Neuronal stem cell (in vitro differentiated cells): ENCODE measurements around the gene NUP93.
"Not testable (repeated sequence)": the region's sequence is repeated elsewhere in the genome, so short reads cannot be mapped to it uniquely, and the experiment has no call there.

Experiments
- DNase-seq: peaks from one replicate; pipeline ENCODE4 v3.0.0-alpha.2; 2013; ENCODE audit warnings: low spot score
- H2AFZ ChIP-seq: one replicate; pipeline ENCODE4 v1.6.1; 2013; ENCODE audit warnings: mild to moderate bottlenecking, low read length, inconsistent platforms
- H2AK5ac ChIP-seq: 2 replicates; pipeline ENCODE4 v1.6.1; 2013; ENCODE audit warnings: low read depth, mild to moderate bottlenecking, inconsistent platforms, low read length, moderate library complexity, mixed read lengths
- H2BK120ac ChIP-seq: 2 replicates; pipeline ENCODE4 v1.6.1; 2013; ENCODE audit warnings: low read depth, mild to moderate bottlenecking, inconsistent platforms, low read length, moderate library complexity, mixed read lengths
- H2BK12ac ChIP-seq: one replicate; pipeline ENCODE4 v1.6.1; 2013; ENCODE audit warnings: low read length, inconsistent platforms
- H2BK15ac ChIP-seq: 2 replicates; pipeline ENCODE4 v1.6.1; 2013; ENCODE audit warnings: mild to moderate bottlenecking, low read length, inconsistent platforms, mixed read lengths
- H2BK5ac ChIP-seq: one replicate; pipeline ENCODE4 v1.6.1; 2013; ENCODE audit warnings: inconsistent platforms, mild to moderate bottlenecking, low read length, moderate library complexity
- H3K14ac ChIP-seq: one replicate; pipeline ENCODE4 v1.6.1; 2013; ENCODE audit warnings: low read length, inconsistent platforms
- H3K18ac ChIP-seq: 2 replicates; pipeline ENCODE4 v1.6.1; 2013; ENCODE audit warnings: low read length, inconsistent platforms
- H3K23ac ChIP-seq: 2 replicates; pipeline ENCODE4 v1.6.1; 2013; ENCODE audit warnings: low read depth, mild to moderate bottlenecking, mixed read lengths, low read length, inconsistent platforms; ENCODE audit not compliant: poor library complexity
- H3K27ac ChIP-seq: replicated peaks from 3 replicates; pipeline ENCODE4 v1.5.1; 2013; ENCODE audit warnings: low read length, inconsistent platforms
- H3K27me3 ChIP-seq, 3 experiments: 2 replicates each; pipeline ENCODE4 v1.6.1; 2013; ENCODE audit warnings: low read length in 3 of 3, mild to moderate bottlenecking in 2 of 3, inconsistent platforms in 1 of 3, low read depth in 1 of 3, mixed read lengths in 1 of 3, moderate library complexity in 1 of 3; ENCODE audit not compliant: control insufficient read depth in 3 of 3, insufficient read depth in 3 of 3
- H3K36me3 ChIP-seq, 2 donors: replicated peaks in 1 of 2; 2 replicates each; pipeline ENCODE4 v1.6.1; 2013; ENCODE audit warnings: low read length in 2 of 2; ENCODE audit not compliant: control insufficient read depth in 2 of 2, insufficient read depth in 2 of 2
- H3K4ac ChIP-seq: 2 replicates; pipeline ENCODE4 v1.6.1; 2013; ENCODE audit warnings: inconsistent platforms, mild to moderate bottlenecking, low read length, moderate library complexity
- H3K4me1 ChIP-seq, 2 donors: 1 replicate in 1 of 2; 2 replicates in 1 of 2; pipeline ENCODE4 v1.6.1; 2013; ENCODE audit warnings: low read length in 2 of 2, low read depth in 1 of 2; ENCODE audit not compliant: control insufficient read depth in 2 of 2, insufficient read depth in 1 of 2
- H3K4me2 ChIP-seq: one replicate; pipeline ENCODE4 v1.6.1; 2013; ENCODE audit warnings: mild to moderate bottlenecking, low read length, inconsistent platforms; ENCODE audit not compliant: insufficient read depth, poor library complexity, severe bottlenecking
- H3K4me3 ChIP-seq, 2 donors: 2 replicates each; pipeline ENCODE4 v1.5.1; 2013; ENCODE audit warnings: low read length in 2 of 2, mild to moderate bottlenecking in 2 of 2, inconsistent platforms in 1 of 2, moderate library complexity in 1 of 2
- H3K79me1 ChIP-seq: one replicate; pipeline ENCODE4 v1.6.1; 2013; ENCODE audit warnings: low read depth, mild to moderate bottlenecking, inconsistent platforms, low read length, moderate library complexity
- H3K9ac ChIP-seq: one replicate; pipeline ENCODE4 v1.6.1; 2013; ENCODE audit warnings: mild to moderate bottlenecking, low read depth, low read length, inconsistent platforms; ENCODE audit not compliant: poor library complexity
- H3K9me3 ChIP-seq, 2 donors: replicated peaks in 1 of 2; 2 replicates each; pipeline versions ENCODE3 to v1.6.1; 2013; ENCODE audit warnings: low read length in 2 of 2, mild to moderate bottlenecking in 2 of 2, inconsistent platforms in 1 of 2, low read depth in 1 of 2, mixed read lengths in 1 of 2, moderate library complexity in 1 of 2; ENCODE audit not compliant: control insufficient read depth in 2 of 2, insufficient read depth in 1 of 2
- H4K8ac ChIP-seq: one replicate; pipeline ENCODE4 v1.6.1; 2013; ENCODE audit warnings: low read depth, mild to moderate bottlenecking, inconsistent platforms, low read length, moderate library complexity
- H4K91ac ChIP-seq: one replicate; pipeline ENCODE4 v1.6.1; 2013; ENCODE audit warnings: low read length, low read depth, mild to moderate bottlenecking, inconsistent platforms; ENCODE audit not compliant: poor library complexity
- WGBS, 2 donors: extraction: QIAGEN DNeasy Blood & Tissue Kit; methylation state at CpG; one replicate each; pipeline ENCODE4 v1.1.7; 2013; ENCODE audit warnings: missing lambda C conversion rate in 2 of 2, mixed read lengths in 1 of 2; ENCODE audit not compliant: insufficient read length in 2 of 2, insufficient replicate concordance in 1 of 2; ENCODE audit errors: extremely low coverage in 2 of 2; 5-methylcytosine and 5-hydroxymethylcytosine counted together

NUP93 gene

DNA sequence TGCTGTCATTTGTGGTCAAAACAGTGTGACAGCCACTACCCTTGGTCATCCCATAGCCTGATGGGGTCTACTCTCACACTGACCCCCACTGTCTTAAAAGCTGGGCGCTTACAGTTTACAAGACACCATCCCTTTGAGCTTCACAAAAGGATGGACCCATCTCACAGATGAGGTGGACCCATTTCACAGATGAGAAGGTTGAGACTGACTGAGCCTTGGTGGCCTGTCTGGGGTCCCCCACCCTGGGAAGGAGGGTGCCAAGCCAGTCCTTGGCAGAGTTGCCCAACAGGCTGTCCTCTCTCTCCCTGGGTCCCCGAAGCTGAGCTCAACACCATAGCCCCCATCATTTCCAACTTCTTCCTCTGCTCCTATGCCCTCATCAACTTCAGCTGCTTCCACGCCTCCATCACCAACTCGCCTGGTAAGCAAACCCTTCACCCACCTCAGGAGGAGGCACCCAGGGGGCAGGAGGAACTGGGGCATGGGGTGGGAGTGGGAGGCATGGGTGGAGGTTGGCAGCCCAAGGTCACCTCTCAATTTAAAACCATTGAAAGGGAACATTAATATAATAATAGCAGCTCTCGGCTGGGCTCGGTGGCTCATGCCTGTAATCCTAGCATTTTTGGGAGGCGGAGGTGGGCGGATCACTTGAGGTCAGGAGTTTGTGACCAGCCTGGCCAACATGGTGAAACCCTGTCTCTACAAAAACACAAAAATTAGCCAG lies 152.3 kb downstream of the NUP93 start:
- WGBS, 2 donors: no CpG with 5 or more reads among the region's 8 CpGs

DNA sequence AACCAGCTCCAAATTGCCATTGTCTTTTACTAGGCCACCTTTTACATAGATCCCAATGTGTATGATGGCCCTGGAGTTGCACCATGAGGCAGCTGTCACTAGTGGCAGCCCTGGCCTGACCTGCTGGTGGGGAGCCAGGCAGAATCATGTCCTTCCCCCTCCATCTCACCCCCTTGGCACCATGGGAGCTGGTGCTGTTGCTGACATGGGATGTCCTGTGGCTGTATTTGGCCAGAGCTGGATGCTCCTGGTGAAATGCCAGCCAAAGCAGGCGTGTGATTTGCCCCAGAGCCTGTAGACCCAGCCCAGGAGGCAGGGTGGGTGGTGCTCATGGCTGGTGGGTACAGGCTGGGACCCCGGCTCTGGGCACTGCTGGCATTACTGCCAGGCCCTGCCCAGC lies 153.7 kb downstream of the NUP93 start:
- Histone ChIP-seq H2BK15ac (peak overlapping the region; percentile 26), H3K27me3 (peaks cover 0 to 6% (median 0%) of the 10 kb centered on the region in 3 experiments), H3K23ac (no peak overlapping the region), H3K9ac (no peak overlapping the region), H2BK120ac (peak overlapping the region; percentile 8), H4K91ac (no peak overlapping the region), H2BK12ac (peak overlapping the region; percentile 58), H2BK5ac (no peak overlapping the region), H4K8ac (no peak overlapping the region), H3K27ac (no peak overlapping the region), H3K14ac (peak overlapping the region; percentile 38), H2AK5ac (peak overlapping the region; percentile 70), H3K4me1 (no peaks in the 10 kb centered on the region), H3K18ac (peak overlapping the region; percentile 48), H2AFZ (no peak overlapping the region), H3K4me2 (no peak overlapping the region), H3K4me3 (no peak overlapping the region), H3K4ac (no peak overlapping the region), H3K36me3 (no peaks in the 10 kb centered on the region), H3K79me1 (peaks cover 2% of the 10 kb centered on the region), H3K9me3 (peaks cover 6 to 15% of the 10 kb centered on the region in 2 donors)
- no CpG with 5 or more reads among the region's 2 CpGs for WGBS, 2 donors
- no peak for DNase-seq

More for the DNA sequence above, 152.3 kb downstream of the NUP93 start:
- H3K18ac ChIP-seq: no peak overlapping the region
- no peak overlapping the region for H3K23ac ChIP-seq
- no peaks in the 10 kb centered on the region for H3K4me1 ChIP-seq
- no peak overlapping the region for H4K8ac ChIP-seq
- H2BK15ac ChIP-seq: no peak overlapping the region
- H2AK5ac ChIP-seq: no peak overlapping the region
- no peak overlapping the region for H2BK5ac ChIP-seq
- peaks cover 2% of the 10 kb centered on the region for H3K79me1 ChIP-seq
- H3K4ac ChIP-seq: no peak overlapping the region
- peaks cover 0 to 6% (median 0%) of the 10 kb centered on the region in 3 experiments for H3K27me3 ChIP-seq
- no peak overlapping the region for H2BK120ac ChIP-seq
- no peak overlapping the region for H3K4me3 ChIP-seq
- H2AFZ ChIP-seq: no peak overlapping the region
- H3K4me2 ChIP-seq: no peak overlapping the region
- H3K9ac ChIP-seq: no peak overlapping the region
- H3K36me3 ChIP-seq: no peaks in the 10 kb centered on the region
- DNase-seq: no peak
- H3K9me3 ChIP-seq: peaks cover 6 to 16% of the 10 kb centered on the region in 2 donors
- H3K14ac ChIP-seq: no peak overlapping the region
- H2BK12ac ChIP-seq: no peak overlapping the region
- no peak overlapping the region for H3K27ac ChIP-seq
- H4K91ac ChIP-seq: no peak overlapping the region

DNA sequence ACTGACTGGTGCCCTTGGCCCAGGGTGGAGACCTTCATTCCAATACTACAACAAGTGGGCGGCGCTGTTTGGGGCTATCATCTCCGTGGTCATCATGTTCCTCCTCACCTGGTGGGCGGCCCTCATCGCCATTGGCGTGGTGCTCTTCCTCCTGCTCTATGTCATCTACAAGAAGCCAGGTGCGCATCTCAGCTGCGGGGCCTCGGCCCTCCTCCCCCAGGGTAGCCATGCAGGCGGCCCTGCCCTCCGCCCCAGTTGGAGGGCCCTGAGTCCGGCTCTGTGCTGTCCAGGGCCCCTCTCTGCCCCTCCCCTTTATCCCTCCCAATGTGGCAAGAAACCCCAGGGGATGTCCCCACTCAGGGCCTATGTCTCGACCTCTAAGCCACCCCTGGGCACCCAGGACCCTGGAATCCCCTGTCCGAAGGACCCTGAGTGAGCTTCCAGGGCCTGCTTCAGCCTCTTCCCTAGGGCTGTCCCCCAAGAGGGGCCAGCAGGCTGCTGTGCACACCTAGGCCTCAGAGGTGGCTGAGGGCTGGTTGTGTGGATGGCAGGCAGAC lies 154.2 kb downstream of the NUP93 start:
- Histone ChIP-seq H3K18ac (peak overlapping the region; percentile 68), H2BK15ac (peak overlapping the region; percentile 26), H3K27ac (no peak overlapping the region), H3K14ac (peak overlapping the region; percentile 65), H4K91ac (no peak overlapping the region), H3K23ac (no peak overlapping the region), H2BK12ac (no peak overlapping the region), H2AK5ac (peak overlapping the region; percentile 70), H3K36me3 (no peaks in the 10 kb centered on the region), H2AFZ (no peak overlapping the region), H3K79me1 (peaks cover 2% of the 10 kb centered on the region), H3K4me2 (no peak overlapping the region), H3K9ac (no peak overlapping the region), H3K9me3 (peaks cover 6 to 15% of the 10 kb centered on the region in 2 donors), H4K8ac (no peak overlapping the region), H2BK5ac (no peak overlapping the region), H3K4me1 (no peaks in the 10 kb centered on the region), H3K27me3 (peaks cover 0 to 6% (median 0%) of the 10 kb centered on the region in 3 experiments), H3K4ac (no peak overlapping the region), H2BK120ac (peak overlapping the region; percentile 8), H3K4me3 (no peak overlapping the region)
- no CpG with 5 or more reads among the region's 14 CpGs for WGBS, 2 donors
- no peak for DNase-seq

DNA sequence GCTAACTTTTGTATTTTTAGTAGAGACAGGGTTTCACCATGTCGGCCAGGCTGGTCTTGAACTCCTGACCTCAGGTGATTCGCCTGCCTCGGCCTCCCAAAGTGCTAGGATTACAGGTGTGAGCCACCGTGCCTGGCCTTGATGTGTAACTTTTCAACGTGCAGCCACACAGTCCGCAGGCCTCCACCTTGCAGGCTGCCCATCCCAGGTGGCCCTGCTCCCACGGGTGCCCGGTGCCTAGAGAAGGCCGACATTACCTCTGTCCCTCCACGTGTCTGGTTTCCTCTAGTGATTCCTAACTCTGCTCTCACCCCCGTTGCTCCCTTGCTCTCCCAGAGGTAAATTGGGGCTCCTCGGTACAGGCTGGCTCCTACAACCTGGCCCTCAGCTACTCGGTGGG lies 155.0 kb downstream of the NUP93 start:
- H3K27me3 ChIP-seq, H2AFZ ChIP-seq, H3K36me3 ChIP-seq, H2BK5ac ChIP-seq, H3K27ac ChIP-seq, H3K4me2 ChIP-seq, H2BK12ac ChIP-seq, H4K8ac ChIP-seq, H3K14ac ChIP-seq, H3K79me1 ChIP-seq, H3K4ac ChIP-seq, H2AK5ac ChIP-seq, H2BK120ac ChIP-seq, H3K23ac ChIP-seq, H2BK15ac ChIP-seq, H3K4me1 ChIP-seq, H4K91ac ChIP-seq, DNase-seq, H3K4me3 ChIP-seq, H3K18ac ChIP-seq: not testable (repeated sequence)
- peak overlapping the region; percentile 40 for H3K9ac ChIP-seq
- H3K9me3 ChIP-seq: peaks cover 6 to 15% of the 10 kb centered on the region in 2 donors
- WGBS, 2 donors: no CpG with 5 or more reads among the region's 13 CpGs
